Testis (tissue), 2 donors: ENCODE results near the gene PLA2R1.

Source experiments
- POLR2A ChIP-seq: fragments of 450-650 bp; IDR thresholded peaks from one replicate; pipeline ENCODE4 v1.6.1; 2017; ENCODE audit warnings: antibody characterized with exemption, mild to moderate bottlenecking, moderate library complexity
- TF ChIP-seq, protein P1 (sequence below), 3 experiments: fragments of 450-650 bp in 2 of 3; fragments of 200-600 bp in 1 of 3; sonication (generic) in 1 of 3; IDR thresholded peaks; one replicate each; pipeline ENCODE4 v1.5.1; 2016 to 2019; ENCODE audit warnings: antibody characterized with exemption in 3 of 3, mild to moderate bottlenecking in 2 of 3, moderate library complexity in 1 of 3

DNA sequence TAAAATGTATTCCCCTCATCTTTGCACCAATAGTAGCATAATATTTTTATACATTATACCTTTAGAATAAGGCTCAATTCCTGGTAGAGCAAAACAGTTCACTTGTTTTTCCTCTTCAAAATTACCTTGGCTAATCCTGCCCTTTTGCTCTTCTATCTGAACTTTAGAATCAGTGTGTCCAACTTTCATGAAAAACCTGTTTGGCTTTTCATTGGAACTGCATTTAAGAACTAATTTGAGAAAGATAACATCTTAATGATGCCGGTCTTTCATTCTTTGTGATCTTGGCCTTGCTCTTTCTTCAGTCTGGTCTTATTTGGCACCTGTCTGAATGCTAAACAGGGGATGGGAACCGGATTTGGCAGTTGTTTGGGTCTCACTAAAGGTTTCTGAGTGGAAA lies 151.5 kb downstream of the PLA2R1 start:
- TF ChIP-seq, protein P1, sequence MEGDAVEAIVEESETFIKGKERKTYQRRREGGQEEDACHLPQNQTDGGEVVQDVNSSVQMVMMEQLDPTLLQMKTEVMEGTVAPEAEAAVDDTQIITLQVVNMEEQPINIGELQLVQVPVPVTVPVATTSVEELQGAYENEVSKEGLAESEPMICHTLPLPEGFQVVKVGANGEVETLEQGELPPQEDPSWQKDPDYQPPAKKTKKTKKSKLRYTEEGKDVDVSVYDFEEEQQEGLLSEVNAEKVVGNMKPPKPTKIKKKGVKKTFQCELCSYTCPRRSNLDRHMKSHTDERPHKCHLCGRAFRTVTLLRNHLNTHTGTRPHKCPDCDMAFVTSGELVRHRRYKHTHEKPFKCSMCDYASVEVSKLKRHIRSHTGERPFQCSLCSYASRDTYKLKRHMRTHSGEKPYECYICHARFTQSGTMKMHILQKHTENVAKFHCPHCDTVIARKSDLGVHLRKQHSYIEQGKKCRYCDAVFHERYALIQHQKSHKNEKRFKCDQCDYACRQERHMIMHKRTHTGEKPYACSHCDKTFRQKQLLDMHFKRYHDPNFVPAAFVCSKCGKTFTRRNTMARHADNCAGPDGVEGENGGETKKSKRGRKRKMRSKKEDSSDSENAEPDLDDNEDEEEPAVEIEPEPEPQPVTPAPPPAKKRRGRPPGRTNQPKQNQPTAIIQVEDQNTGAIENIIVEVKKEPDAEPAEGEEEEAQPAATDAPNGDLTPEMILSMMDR (IDR thresholded peaks at IDR 0.05): no peak
- TF ChIP-seq POLR2A: no peak
